ENCODE data around the gene GADD45GIP1.

Gene GADD45GIP1

GRCh38 chr19:12946731-12947496 lies 10.1 kb downstream of the GADD45GIP1 start:
- peak overlapping the region; percentile 92 for H3K4me3 ChIP-seq (ENCODE audit: low read length)
- no peaks in the 10 kb centered on the region for H3K27me3 ChIP-seq (ENCODE audit: insufficient read depth, low read length)
- peaks cover 8% of the 10 kb centered on the region; the same call in 1 of the 2 replicates for H3K4me1 ChIP-seq (ENCODE audit: insufficient read depth, low read length)
- WGBS, result 52% methylated on average over 11 of the region's 14 CpGs
- H3K36me3 ChIP-seq (ENCODE audit: insufficient read depth, low read length), result peaks cover 76% of the 10 kb centered on the region
- peak overlapping the region; percentile 100 for H3K27ac ChIP-seq (ENCODE audit: low read depth, low read length)
- no peaks in the 10 kb centered on the region for H3K9me3 ChIP-seq (ENCODE audit: insufficient read depth, low read depth, low read length)
- H3K9ac ChIP-seq (ENCODE audit: low read depth, low read length), result peak overlapping the region; percentile 87

GRCh38 chr19:12946092-12946721 lies 10.8 kb downstream of the GADD45GIP1 start:
- Histone ChIP-seq H3K27ac (ENCODE audit: low read depth, low read length) (peak overlapping the region; percentile 100), H3K4me1 (ENCODE audit: insufficient read depth, low read length) (peaks cover 8% of the 10 kb centered on the region; the same call in 1 of the 2 replicates), H3K9ac (ENCODE audit: low read depth, low read length) (peak overlapping the region; percentile 87), H3K9me3 (ENCODE audit: insufficient read depth, low read depth, low read length) (no peaks in the 10 kb centered on the region), H3K4me3 (ENCODE audit: low read length) (peak overlapping the region; percentile 92), H3K27me3 (ENCODE audit: insufficient read depth, low read length) (no peaks in the 10 kb centered on the region), H3K36me3 (ENCODE audit: insufficient read depth, low read length) (peaks cover 77% of the 10 kb centered on the region)
- WGBS, result 1% methylated on average over 40 of the region's 40 CpGs

- no peaks in the 10 kb centered on the region for H3K9me3 ChIP-seq (ENCODE audit: insufficient read depth, low read depth, low read length)
- H3K27me3 ChIP-seq (ENCODE audit: insufficient read depth, low read length), result no peaks in the 10 kb centered on the region
- under 1% methylated on average over 62 of the region's 62 CpGs for WGBS
- peak within 1 kb of the TSS; percentile 100 for H3K27ac ChIP-seq (ENCODE audit: low read depth, low read length)
- H3K36me3 ChIP-seq (ENCODE audit: insufficient read depth, low read length), result peaks cover 77% of the 10 kb centered on the region
- H3K4me3 ChIP-seq (ENCODE audit: low read length), result peak within 1 kb of the TSS; percentile 92
- H3K4me1 ChIP-seq (ENCODE audit: insufficient read depth, low read length), result peaks cover 8% of the 10 kb centered on the region; the same call in 1 of the 2 replicates
- peak within 1 kb of the TSS; percentile 87 for H3K9ac ChIP-seq (ENCODE audit: low read depth, low read length)
Measured at GRCh38 chr19:12945479-12946091, 11.4 kb downstream of the GADD45GIP1 start, which contains the start of gene RAD23A. Gene RAD23A (plus strand): TSS chr19:12945862. CDS start chr19:12945949, 87 bp downstream.

GRCh38 chr19:12944104-12944674 lies 12.8 kb downstream of the GADD45GIP1 start:
- H3K27me3 ChIP-seq (ENCODE audit: insufficient read depth, low read length), result no peaks in the 10 kb centered on the region
- H3K9me3 ChIP-seq (ENCODE audit: insufficient read depth, low read depth, low read length), result no peaks in the 10 kb centered on the region
- no peak overlapping the region for H3K4me3 ChIP-seq (ENCODE audit: low read length)
- H3K36me3 ChIP-seq (ENCODE audit: insufficient read depth, low read length), result peaks cover 78% of the 10 kb centered on the region
- no peak overlapping the region for H3K9ac ChIP-seq (ENCODE audit: low read depth, low read length)
- 100% methylated on average over 2 of the region's 2 CpGs for WGBS
- H3K27ac ChIP-seq (ENCODE audit: low read depth, low read length), result no peak overlapping the region; the same call in 1 of the 2 replicates
- peaks cover 16% of the 10 kb centered on the region; the same call in 1 of the 2 replicates for H3K4me1 ChIP-seq (ENCODE audit: insufficient read depth, low read length)

GRCh38 chr19:12943437-12944044 lies 13.5 kb downstream of the GADD45GIP1 start:
- WGBS, result 95% methylated on average over 18 of the region's 18 CpGs
- H3K9me3 ChIP-seq (ENCODE audit: insufficient read depth, low read depth, low read length), result no peaks in the 10 kb centered on the region
- H3K4me1 ChIP-seq (ENCODE audit: insufficient read depth, low read length), result peaks cover 16% of the 10 kb centered on the region; the same call in 1 of the 2 replicates
- no peak overlapping the region for H3K27ac ChIP-seq (ENCODE audit: low read depth, low read length)
- H3K4me3 ChIP-seq (ENCODE audit: low read length), result no peak overlapping the region
- peaks cover 73% of the 10 kb centered on the region for H3K36me3 ChIP-seq (ENCODE audit: insufficient read depth, low read length)
- no peaks in the 10 kb centered on the region for H3K27me3 ChIP-seq (ENCODE audit: insufficient read depth, low read length)
- H3K9ac ChIP-seq (ENCODE audit: low read depth, low read length), result no peak overlapping the region

GRCh38 chr19:12940897-12941296 lies 16.1 kb downstream of the GADD45GIP1 start:
- Histone ChIP-seq H3K9me3 (ENCODE audit: insufficient read depth, low read depth, low read length) (no peaks in the 10 kb centered on the region), H3K27me3 (ENCODE audit: insufficient read depth, low read length) (no peaks in the 10 kb centered on the region), H3K36me3 (ENCODE audit: insufficient read depth, low read length) (peaks cover 61% of the 10 kb centered on the region), H3K4me3 (ENCODE audit: low read length) (peak overlapping the region; percentile 92; the same call in 1 of the 2 replicates), H3K4me1 (ENCODE audit: insufficient read depth, low read length) (peaks cover 17% of the 10 kb centered on the region; the same call in 1 of the 2 replicates), H3K9ac (ENCODE audit: low read depth, low read length) (no peak overlapping the region), H3K27ac (ENCODE audit: low read depth, low read length) (peak overlapping the region; percentile 20; the same call in 1 of the 2 replicates)
- WGBS, result 97% methylated on average over 2 of the region's 2 CpGs

- peak overlapping the region; percentile 4; the same call in 1 of the 2 replicates for H3K27ac ChIP-seq (ENCODE audit: low read depth, low read length)
- H3K36me3 ChIP-seq (ENCODE audit: insufficient read depth, low read length), result peaks cover 59% of the 10 kb centered on the region
- WGBS, result 95% methylated on average over 10 of the region's 10 CpGs
- H3K4me1 ChIP-seq (ENCODE audit: insufficient read depth, low read length), result peaks cover 17% of the 10 kb centered on the region; the same call in 1 of the 2 replicates
- H3K4me3 ChIP-seq (ENCODE audit: low read length), result peak overlapping the region; percentile 92
- H3K9ac ChIP-seq (ENCODE audit: low read depth, low read length), result peak overlapping the region; percentile 97; the same call in 1 of the 2 replicates
- H3K27me3 ChIP-seq (ENCODE audit: insufficient read depth, low read length), result no peaks in the 10 kb centered on the region
- no peaks in the 10 kb centered on the region for H3K9me3 ChIP-seq (ENCODE audit: insufficient read depth, low read depth, low read length)
Measured at GRCh38 chr19:12939975-12940423, 17.0 kb downstream of the GADD45GIP1 start.

GRCh38 chr19:12938779-12939601 lies 18.0 kb downstream of the GADD45GIP1 start:
- WGBS, result 4% methylated on average over 53 of the region's 54 CpGs
- no peaks in the 10 kb centered on the region for H3K27me3 ChIP-seq (ENCODE audit: insufficient read depth, low read length)
- peaks cover 17% of the 10 kb centered on the region; the same call in 1 of the 2 replicates for H3K4me1 ChIP-seq (ENCODE audit: insufficient read depth, low read length)
- peak overlapping the region; percentile 97 for H3K9ac ChIP-seq (ENCODE audit: low read depth, low read length)
- H3K9me3 ChIP-seq (ENCODE audit: insufficient read depth, low read depth, low read length), result no peaks in the 10 kb centered on the region
- H3K4me3 ChIP-seq (ENCODE audit: low read length), result peak overlapping the region; percentile 92
- peak overlapping the region; percentile 78 for H3K27ac ChIP-seq (ENCODE audit: low read depth, low read length)
- peaks cover 49% of the 10 kb centered on the region for H3K36me3 ChIP-seq (ENCODE audit: insufficient read depth, low read length)

- WGBS, result under 1% methylated on average over 63 of the region's 63 CpGs
- Histone ChIP-seq H3K27ac (ENCODE audit: low read depth, low read length) (peak within 1 kb of the TSS; percentile 84), H3K9ac (ENCODE audit: low read depth, low read length) (peak within 1 kb of the TSS; percentile 97), H3K9me3 (ENCODE audit: insufficient read depth, low read depth, low read length) (no peaks in the 10 kb centered on the region), H3K27me3 (ENCODE audit: insufficient read depth, low read length) (no peaks in the 10 kb centered on the region), H3K4me3 (ENCODE audit: low read length) (peak within 1 kb of the TSS; percentile 92), H3K4me1 (ENCODE audit: insufficient read depth, low read length) (peaks cover 17% of the 10 kb centered on the region; the same call in 1 of the 2 replicates), H3K36me3 (ENCODE audit: insufficient read depth, low read length) (peaks cover 42% of the 10 kb centered on the region)
Measured at GRCh38 chr19:12937927-12938778, 18.9 kb downstream of the GADD45GIP1 start, which contains the start of gene CALR. Gene CALR (plus strand): TSS chr19:12938609. CDS start chr19:12938680, 71 bp downstream.
